BJ (cell line): ENCODE results near the gene NPHP3. TPM values are rescaled to one million over a fixed set of nuclear protein-coding genes. Genes with fewer than 3 reads are reported as not detected.

Experiments
- CTCF ChIA-PET: fragments of 350-600 bp; formaldehyde crosslinking; extraction: SDS; loops from one replicate; lab custom pipeline; 2021; ENCODE audit warnings: antibody characterized with exemption, inconsistent platforms; lab: Yijun Ruan, JAX
- POLR2A ChIA-PET: fragments of 300-600 bp; sonication (Branson Sonifier 250); formaldehyde crosslinking; extraction: SDS; loops from one replicate; lab custom pipeline; 2021; ENCODE audit warnings: antibody characterized with exemption; lab: Charles Lee
- DNase-seq: peaks from one replicate; pipeline ENCODE4 v3.0.0-alpha.2; 2011; ENCODE audit warnings: low read depth
- H3K27me3 ChIP-seq: 2 replicates; pipeline ENCODE4 v1.6.0; 2011; ENCODE audit warnings: low read length; ENCODE audit not compliant: control insufficient read depth, insufficient read depth
- H3K36me3 ChIP-seq: 2 replicates; pipeline ENCODE4 v1.5.1; 2011; ENCODE audit warnings: low read length; ENCODE audit not compliant: control insufficient read depth, insufficient read depth
- H3K4me3 ChIP-seq: 2 replicates; pipeline ENCODE4 v1.5.1; 2011; ENCODE audit warnings: low read depth, mild to moderate bottlenecking, control low read depth, low read length
- CTCF ChIP-seq: IDR thresholded peaks from 2 replicates; pipeline ENCODE4 v1.5.1; 2011; ENCODE audit warnings: low read depth, mild to moderate bottlenecking, control low read depth, inconsistent platforms, low read length, moderate library complexity; ENCODE audit not compliant: insufficient read depth
- polyA plus RNA-seq: library from polyadenylated mRNA; depleted of rRNA; stranded (reverse); fragments of >200 nt; gene quantifications from 2 replicates; pipeline ENCODE4 v1.2.3, GENCODE V29; 2011

Gene NPHP3
- polyA plus RNA-seq, 1 experiment, result 12.3 TPM

- DNase-seq, result no peak
- TF ChIP-seq CTCF, result no peak
Measured at GRCh38 chr3:132660811-132661070, 61.5 kb downstream of the NPHP3 start.

GRCh38 chr3:132660052-132660810 lies 62.0 kb downstream of the NPHP3 start, which contains the start of gene UBA5:
UBA5 (plus strand) TSS chr3:132660329; CDS start chr3:132660538, 209 bp downstream.
- Histone ChIP-seq H3K4me3 (peak within 1 kb of the TSS; percentile 64), H3K27me3 (no peaks in the 10 kb centered on the region), H3K36me3 (no peaks in the 10 kb centered on the region)
- no peak for DNase-seq
- no peak for TF ChIP-seq CTCF
- ChIA-PET CTCF (interaction anchor here (0.9 to 3.3 kb wide), 4 partner anchors 10 to 124 kb away, joined by 3 to 14 read pairs (median 10); no protein-coding TSS in a partner anchor), POLR2A (interaction anchor here (1.3 kb wide), 1 partner anchor 124 kb away, joined by 3 read pairs; no protein-coding TSS in a partner anchor)

More at GRCh38 chr3:132660811-132661070, 61.5 kb downstream of the NPHP3 start:
- Histone ChIP-seq H3K36me3 (no peaks in the 10 kb centered on the region), H3K27me3 (no peaks in the 10 kb centered on the region), H3K4me3 (peak overlapping the region; percentile 64)
- ChIA-PET POLR2A (interaction anchor here (0.6 kb wide), 1 partner anchor 115 kb away, joined by 3 read pairs; no protein-coding TSS in a partner anchor), CTCF (interaction anchor here (0.9 to 3.3 kb wide), 4 partner anchors 9 to 125 kb away, joined by 3 to 14 read pairs (median 10); no protein-coding TSS in a partner anchor)

- TF ChIP-seq CTCF, result peak; percentile 79
- no peak for DNase-seq
- H3K27me3 ChIP-seq, result no peaks in the 10 kb centered on the region
- ChIA-PET POLR2A (interaction anchor here (0.7 to 1.3 kb wide), 3 partner anchors 9 to 1022 kb away, joined by 3 to 7 read pairs (median 4); no protein-coding TSS in a partner anchor), CTCF (interaction anchor here (0.9 to 3.3 kb wide), 11 partner anchors 8 to 132 kb away, joined by 3 to 14 read pairs (median 4); no protein-coding TSS in a partner anchor)
- H3K36me3 ChIP-seq, result no peaks in the 10 kb centered on the region
- peak within 1 kb of the TSS; percentile 64 for H3K4me3 ChIP-seq
Measured at GRCh38 chr3:132659365-132660051, 62.7 kb downstream of the NPHP3 start, which contains the start of gene ACAD11. ACAD11 (minus strand) TSS chr3:132659809; CDS start chr3:132659751, 58 bp downstream.

- CTCF ChIA-PET, result interaction anchor here (0.9 to 3.3 kb wide), 10 partner anchors 9 to 132 kb away, joined by 3 to 14 read pairs (median 4); no protein-coding TSS in a partner anchor
- TF ChIP-seq CTCF, result no peak
- POLR2A ChIA-PET, result interaction anchor here (0.7 to 1.3 kb wide), 3 partner anchors 10 to 1021 kb away, joined by 3 to 7 read pairs (median 4); no protein-coding TSS in a partner anchor
- Histone ChIP-seq H3K27me3 (no peaks in the 10 kb centered on the region), H3K36me3 (no peaks in the 10 kb centered on the region), H3K4me3 (peak overlapping the region; percentile 64)
- DNase-seq, result no peak
Measured at GRCh38 chr3:132659000-132659364, 63.2 kb downstream of the NPHP3 start.
